ENCODE data around the gene CYP2E1.
"Not testable (repeated sequence)": the region's sequence is repeated elsewhere in the genome, so short reads cannot be mapped to it uniquely, and the experiment has no call there.

The CYP2E1 gene

GRCh38 chr10:133528845-133529575 is 1.8 kb downstream of the CYP2E1 start:
- peak; percentile 79 for DNase-seq

GRCh38 chr10:133529576-133529946 is 2.4 kb downstream of the CYP2E1 start:
- no peak for DNase-seq

GRCh38 chr10:133530506-133530905 is 3.3 kb downstream of the CYP2E1 start:
- DNase-seq = peak; percentile 29

GRCh38 chr10:133532871-133533270 is 5.7 kb downstream of the CYP2E1 start:
- DNase-seq = no peak

GRCh38 chr10:133534417-133534816 is 7.3 kb downstream of the CYP2E1 start:
- DNase-seq = no peak

GRCh38 chr10:133536198-133536597 is 9.0 kb downstream of the CYP2E1 start:
- no peak for DNase-seq

GRCh38 chr10:133537546-133538545 is 10.7 kb downstream of the CYP2E1 start:
- DNase-seq = no peak

GRCh38 chr10:133541441-133541975 is 14.3 kb downstream of the CYP2E1 start:
- DNase-seq = not testable (repeated sequence)

GRCh38 chr10:133544506-133544905 is 17.3 kb downstream of the CYP2E1 start:
- DNase-seq = peak; percentile 19

GRCh38 chr10:133554600-133554999 is 27.4 kb downstream of the CYP2E1 start:
- no peak for DNase-seq

GRCh38 chr10:133555521-133555920 is 28.4 kb downstream of the CYP2E1 start:
- no peak for DNase-seq

- no peak for DNase-seq
Observed at GRCh38 chr10:133557381-133557780, 30.2 kb downstream of the CYP2E1 start.

- DNase-seq = no peak
Observed at GRCh38 chr10:133559216-133559615, 32.1 kb downstream of the CYP2E1 start.

GRCh38 chr10:133564816-133565215 is 37.7 kb downstream of the CYP2E1 start:
- no peak for DNase-seq

- DNase-seq = peak; percentile 36
Observed at GRCh38 chr10:133565441-133566294, 38.5 kb downstream of the CYP2E1 start, which contains the start of gene SYCE1. SYCE1 (minus strand) TSS chr10:133565583; CDS start chr10:133565529, 54 bp downstream.

- DNase-seq = no peak
Observed at GRCh38 chr10:133567119-133567518, 40.0 kb downstream of the CYP2E1 start.

- DNase-seq = no peak
Observed at GRCh38 chr10:133567609-133568286, 40.6 kb downstream of the CYP2E1 start.

GRCh38 chr10:133568287-133568614 is 41.1 kb downstream of the CYP2E1 start:
- no peak for DNase-seq

- not testable (repeated sequence) for DNase-seq
Observed at GRCh38 chr10:133568831-133569527, 41.8 kb downstream of the CYP2E1 start.

GRCh38 chr10:133569801-133570200 is 42.6 kb downstream of the CYP2E1 start:
- DNase-seq = not testable (repeated sequence)

GRCh38 chr10:133572055-133572454 is 44.9 kb downstream of the CYP2E1 start:
- not testable (repeated sequence) for DNase-seq
